Measurements from ENCODE around the gene CD151.

GRCh38 chr11:825366-826226, 7.2 kb upstream of the CD151 start:
- no peak for TF ChIP-seq CTCF (IDR thresholded peaks at IDR 0.05)
- TF ChIP-seq POLR2A (IDR thresholded peaks at IDR 0.05) = no peak

All from esophagus squamous epithelium (tissue), 4 donors.